ENCODE measurements around the gene PRPF38B. TPM values are rescaled to one million over a fixed set of nuclear protein-coding genes. Genes with fewer than 3 reads are reported as not detected.

The PRPF38B gene
- total and polyA plus RNA-seq, 2 donors from 2014 or later, result 15.9 to 37.6 TPM

DNA sequence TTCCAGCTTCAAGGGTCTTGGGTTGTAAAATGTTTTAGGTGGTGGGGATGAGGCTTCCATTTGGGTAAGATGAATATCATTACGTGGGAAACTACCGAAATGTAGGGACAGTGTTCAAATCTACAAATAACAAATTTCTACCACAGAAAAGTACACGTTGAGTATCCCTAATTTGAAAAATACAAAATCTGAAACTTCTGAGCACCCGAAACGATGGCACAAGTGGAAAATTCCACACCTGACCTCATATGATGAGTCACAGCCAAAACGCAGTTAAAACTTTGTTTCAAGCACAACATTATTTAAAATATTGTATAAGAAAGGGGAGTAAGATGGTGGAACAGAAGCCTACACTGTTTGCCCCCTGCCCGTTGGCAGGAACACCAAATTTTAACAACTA lies 22.4 kb upstream of the PRPF38B start:
- Histone ChIP-seq H3K36me3 (ENCODE audit: control insufficient read depth in 2 of 3, insufficient read depth in 3 of 3, low read length in 3 of 3) (no peaks in the 10 kb centered on the region), H3K4me1 (ENCODE audit: control insufficient read depth in 2 of 3, insufficient read depth in 2 of 3, low read depth in 1 of 3, low read length in 3 of 3) (no peaks in the 10 kb centered on the region), H3K9ac (ENCODE audit: low read length in 3 of 3) (no peak overlapping the region), H3K27me3 (ENCODE audit: control insufficient read depth, insufficient read depth, low read length) (no peaks in the 10 kb centered on the region), H3K4me3 (ENCODE audit: low read length in 3 of 3) (no peak overlapping the region), H3K9me3 (ENCODE audit: control insufficient read depth in 2 of 3, insufficient read depth in 1 of 3, low read length in 3 of 3) (no peaks in the 10 kb centered on the region), H3K27ac (ENCODE audit: low read depth in 2 of 2, low read length in 2 of 2) (no peak overlapping the region)
- FAIRE-seq (no peak), DNase-seq (no peak)
- TF ChIP-seq, protein P1, sequence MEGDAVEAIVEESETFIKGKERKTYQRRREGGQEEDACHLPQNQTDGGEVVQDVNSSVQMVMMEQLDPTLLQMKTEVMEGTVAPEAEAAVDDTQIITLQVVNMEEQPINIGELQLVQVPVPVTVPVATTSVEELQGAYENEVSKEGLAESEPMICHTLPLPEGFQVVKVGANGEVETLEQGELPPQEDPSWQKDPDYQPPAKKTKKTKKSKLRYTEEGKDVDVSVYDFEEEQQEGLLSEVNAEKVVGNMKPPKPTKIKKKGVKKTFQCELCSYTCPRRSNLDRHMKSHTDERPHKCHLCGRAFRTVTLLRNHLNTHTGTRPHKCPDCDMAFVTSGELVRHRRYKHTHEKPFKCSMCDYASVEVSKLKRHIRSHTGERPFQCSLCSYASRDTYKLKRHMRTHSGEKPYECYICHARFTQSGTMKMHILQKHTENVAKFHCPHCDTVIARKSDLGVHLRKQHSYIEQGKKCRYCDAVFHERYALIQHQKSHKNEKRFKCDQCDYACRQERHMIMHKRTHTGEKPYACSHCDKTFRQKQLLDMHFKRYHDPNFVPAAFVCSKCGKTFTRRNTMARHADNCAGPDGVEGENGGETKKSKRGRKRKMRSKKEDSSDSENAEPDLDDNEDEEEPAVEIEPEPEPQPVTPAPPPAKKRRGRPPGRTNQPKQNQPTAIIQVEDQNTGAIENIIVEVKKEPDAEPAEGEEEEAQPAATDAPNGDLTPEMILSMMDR (IDR thresholded peaks at IDR 0.05; ENCODE audit: borderline replicate concordance, extremely low read depth, insufficient read depth), result no peak
- intact Hi-C loops (cut with DNase I), result no loop called here

DNA sequence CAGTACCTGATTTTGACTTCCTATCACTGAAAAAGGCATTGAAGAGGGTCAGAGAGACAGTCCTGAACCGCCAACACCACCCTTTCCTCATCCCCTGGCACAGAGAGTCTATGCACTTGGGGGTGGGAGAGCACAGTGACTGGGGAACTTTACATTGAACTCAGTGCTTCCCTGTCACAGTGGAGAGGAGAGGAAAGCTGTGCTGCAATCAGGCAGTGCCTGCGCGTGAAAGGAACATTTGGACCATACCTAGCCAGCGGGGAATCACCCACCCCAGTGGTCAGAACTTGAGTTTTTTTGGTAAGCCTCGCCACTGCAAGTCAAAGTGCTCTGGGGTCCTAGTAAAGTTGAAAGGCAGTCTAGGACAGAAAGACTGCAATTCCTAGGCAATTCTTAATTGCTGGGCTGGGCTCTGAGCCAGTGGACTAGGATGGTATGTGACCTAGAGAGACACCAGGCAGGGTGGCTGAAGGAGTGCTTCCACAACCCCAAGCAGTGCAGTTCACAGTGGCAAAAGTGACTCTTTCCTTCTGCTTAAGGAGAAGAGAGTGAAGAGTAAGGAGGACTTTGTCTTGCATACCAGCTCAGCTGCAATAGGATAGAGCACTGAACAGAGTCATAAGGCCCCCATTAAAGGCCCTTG lies 21.9 kb upstream of the PRPF38B start:
- H3K9ac ChIP-seq (ENCODE audit: low read length in 3 of 3), result no peak overlapping the region
- DNase-seq (no peak), FAIRE-seq (no peak)
- no peaks in the 10 kb centered on the region for H3K4me1 ChIP-seq (ENCODE audit: control insufficient read depth in 2 of 3, insufficient read depth in 2 of 3, low read depth in 1 of 3, low read length in 3 of 3)
- intact Hi-C loops (cut with DNase I), result no loop called here
- TF ChIP-seq, protein P1 (IDR thresholded peaks at IDR 0.05; ENCODE audit: borderline replicate concordance, extremely low read depth, insufficient read depth), result no peak
- no peak overlapping the region for H3K4me3 ChIP-seq (ENCODE audit: low read length in 3 of 3)
- no peaks in the 10 kb centered on the region for H3K36me3 ChIP-seq (ENCODE audit: control insufficient read depth in 2 of 3, insufficient read depth in 3 of 3, low read length in 3 of 3)
- no peaks in the 10 kb centered on the region for H3K9me3 ChIP-seq (ENCODE audit: control insufficient read depth in 2 of 3, insufficient read depth in 1 of 3, low read length in 3 of 3)
- no peak overlapping the region for H3K27ac ChIP-seq (ENCODE audit: low read depth in 2 of 2, low read length in 2 of 2)
- no peaks in the 10 kb centered on the region for H3K27me3 ChIP-seq (ENCODE audit: control insufficient read depth, insufficient read depth, low read length)

DNA sequence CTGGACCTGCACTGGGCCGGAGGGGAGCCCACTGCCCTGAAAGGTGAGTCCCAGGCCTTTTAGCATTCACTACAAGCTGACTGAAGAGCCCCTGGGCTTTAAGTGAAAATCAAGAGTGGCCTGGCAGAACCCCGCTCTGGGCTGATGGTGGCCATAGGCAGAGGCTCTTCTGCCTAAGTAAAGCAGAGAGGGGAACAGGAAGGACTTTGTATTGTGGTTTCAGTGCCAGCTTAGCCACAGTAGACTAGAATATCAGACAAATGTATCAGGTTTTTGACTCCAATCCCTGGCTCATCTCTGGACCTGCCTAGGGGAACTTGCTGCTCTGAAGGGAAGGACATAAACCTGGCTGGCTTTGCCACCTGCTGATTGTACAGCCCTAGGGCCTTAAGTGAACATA lies 21.0 kb upstream of the PRPF38B start:
- H3K27ac ChIP-seq (ENCODE audit: low read depth in 2 of 2, low read length in 2 of 2), result no peak overlapping the region
- no peaks in the 10 kb centered on the region for H3K27me3 ChIP-seq (ENCODE audit: control insufficient read depth, insufficient read depth, low read length)
- H3K4me1 ChIP-seq (ENCODE audit: control insufficient read depth in 2 of 3, insufficient read depth in 2 of 3, low read depth in 1 of 3, low read length in 3 of 3), result no peaks in the 10 kb centered on the region
- no peak overlapping the region for H3K9ac ChIP-seq (ENCODE audit: low read length in 3 of 3)
- no peak for DNase-seq
- intact Hi-C loops (cut with DNase I), result no loop called here
- FAIRE-seq, result no peak
- no peak overlapping the region for H3K4me3 ChIP-seq (ENCODE audit: low read length in 3 of 3)
- no peaks in the 10 kb centered on the region for H3K9me3 ChIP-seq (ENCODE audit: control insufficient read depth in 2 of 3, insufficient read depth in 1 of 3, low read length in 3 of 3)
- TF ChIP-seq, protein P1 (IDR thresholded peaks at IDR 0.05; ENCODE audit: borderline replicate concordance, extremely low read depth, insufficient read depth), result no peak
- H3K36me3 ChIP-seq (ENCODE audit: control insufficient read depth in 2 of 3, insufficient read depth in 3 of 3, low read length in 3 of 3), result no peaks in the 10 kb centered on the region

DNA sequence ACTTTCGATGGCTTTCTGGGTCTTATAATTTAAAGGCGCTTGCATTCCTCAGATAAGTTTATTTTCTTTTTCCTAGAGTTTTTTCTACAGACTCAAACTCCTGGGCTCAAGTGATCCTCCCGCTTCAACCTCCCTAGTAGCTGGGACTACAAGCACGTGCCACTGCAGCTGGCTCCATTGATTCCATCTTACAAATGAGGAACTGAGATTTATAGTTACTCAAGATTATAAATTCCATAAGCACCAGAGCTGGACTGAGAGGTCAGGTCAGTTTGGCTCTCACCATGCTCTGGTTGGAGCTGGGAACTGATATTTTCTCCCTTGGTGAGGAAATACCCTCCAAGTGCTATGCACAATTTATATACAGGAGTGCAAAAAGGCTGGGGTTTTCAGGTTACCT lies 13.4 kb upstream of the PRPF38B start:
- DNase-seq, result peak in 1 of 5 donors; percentile 46
- FAIRE-seq, result no peak
- no peaks in the 10 kb centered on the region for H3K27me3 ChIP-seq (ENCODE audit: control insufficient read depth, insufficient read depth, low read length)
- intact Hi-C loops (cut with DNase I), result no loop called here
- no peaks in the 10 kb centered on the region for H3K36me3 ChIP-seq (ENCODE audit: control insufficient read depth in 2 of 3, insufficient read depth in 3 of 3, low read length in 3 of 3)
- TF ChIP-seq, protein P1 (IDR thresholded peaks at IDR 0.05; ENCODE audit: borderline replicate concordance, extremely low read depth, insufficient read depth), result no peak
- no peak overlapping the region for H3K9ac ChIP-seq (ENCODE audit: low read length in 3 of 3)
- no peaks in the 10 kb centered on the region for H3K9me3 ChIP-seq (ENCODE audit: control insufficient read depth in 2 of 3, insufficient read depth in 1 of 3, low read length in 3 of 3)
- H3K4me3 ChIP-seq (ENCODE audit: low read length in 3 of 3), result no peak overlapping the region
- H3K4me1 ChIP-seq (ENCODE audit: control insufficient read depth in 2 of 3, insufficient read depth in 2 of 3, low read depth in 1 of 3, low read length in 3 of 3), result no peaks in the 10 kb centered on the region
- no peak overlapping the region for H3K27ac ChIP-seq (ENCODE audit: low read depth in 2 of 2, low read length in 2 of 2)

Measured in kidney (tissue), 14 donors.